ENCODE results near the gene CLEC12A. TPM values are rescaled to one million over a fixed set of nuclear protein-coding genes. Genes with fewer than 3 reads are reported as not detected.

The CLEC12A gene
- 10 to 100 TPM; 13.6 to 18.9 (median 14.8) TPM for total RNA-seq
- total RNA-seq (2013): 18.5 TPM

GRCh38 chr12:9971181-9971580 lies at the start of gene CLEC12A:
CLEC12A (plus strand) TSS chr12:9971409; CDS start chr12:9971597, 188 bp downstream.
- Mint-ChIP-seq H3K27me3 (ENCODE audit: low read depth in 2 of 2) (no peaks in the 10 kb centered on the region), H3K4me1 (peaks cover 0 to 6% of the 10 kb centered on the region in 2 donors), H3K4me3 (no peak within 1 kb of the TSS), H3K9me3 (no peaks in the 10 kb centered on the region), H3K27ac (no peak within 1 kb of the TSS), H3K36me3 (peaks cover 8% of the 10 kb centered on the region)
- no peak within 1 kb of the TSS for H3K27ac ChIP-seq (ENCODE audit: low read length)
- H3K9me3 ChIP-seq (ENCODE audit: control insufficient read depth, insufficient read depth, low read length): no peaks in the 10 kb centered on the region
- 50% methylated on average over 1 of the region's 1 CpG for WGBS (ENCODE audit: insufficient coverage)
- no peaks in the 10 kb centered on the region for H3K4me1 ChIP-seq (ENCODE audit: control insufficient read depth, insufficient read depth, low read length)
- H3K36me3 ChIP-seq (ENCODE audit: control insufficient read depth, insufficient read depth, low read length): no peaks in the 10 kb centered on the region
- no peak within 1 kb of the TSS for H3K4me3 ChIP-seq (ENCODE audit: low read length)
- ATAC-seq: no peak
- no peaks in the 10 kb centered on the region for H3K27me3 ChIP-seq (ENCODE audit: control insufficient read depth, insufficient read depth, low read length)
- no peak for DNase-seq
- intact Hi-C loops (cut with micrococcal nuclease): no loop called here
- TF ChIP-seq CTCF (IDR thresholded peaks at IDR 0.05): no peak

- TF ChIP-seq CTCF (IDR thresholded peaks at IDR 0.05): no peak
- peaks cover 5 to 7% of the 10 kb centered on the region in 2 donors for H3K4me1 Mint-ChIP-seq
- ATAC-seq (no peak), DNase-seq (no peak)
- no peak overlapping the region for H3K27ac ChIP-seq (ENCODE audit: low read length)
- H3K4me1 ChIP-seq (ENCODE audit: control insufficient read depth, insufficient read depth, low read length): peaks cover 2% of the 10 kb centered on the region
- H3K4me3 Mint-ChIP-seq: no peak overlapping the region
- intact Hi-C loops (cut with micrococcal nuclease): no loop called here
- no peaks in the 10 kb centered on the region for H3K27me3 ChIP-seq (ENCODE audit: control insufficient read depth, insufficient read depth, low read length)
- no peaks in the 10 kb centered on the region for H3K9me3 Mint-ChIP-seq
- no CpG with 5 or more reads among the region's 1 CpG for WGBS (ENCODE audit: insufficient coverage)
- no peaks in the 10 kb centered on the region for H3K36me3 ChIP-seq (ENCODE audit: control insufficient read depth, insufficient read depth, low read length)
- no peak overlapping the region for H3K27ac Mint-ChIP-seq
- no peak overlapping the region for H3K4me3 ChIP-seq (ENCODE audit: low read length)
- H3K9me3 ChIP-seq (ENCODE audit: control insufficient read depth, insufficient read depth, low read length): no peaks in the 10 kb centered on the region
- peaks cover 0 to 7% of the 10 kb centered on the region in 2 donors for H3K27me3 Mint-ChIP-seq (ENCODE audit: low read depth in 2 of 2)
- H3K36me3 Mint-ChIP-seq: no peaks in the 10 kb centered on the region
Measured at GRCh38 chr12:9922429-9922828, 48.8 kb upstream of the CLEC12A start.

GRCh38 chr12:9925705-9926393 lies 45.4 kb upstream of the CLEC12A start:
- Histone ChIP-seq H3K27me3 (ENCODE audit: control insufficient read depth, insufficient read depth, low read length) (no peaks in the 10 kb centered on the region), H3K27ac (ENCODE audit: low read length) (no peak overlapping the region), H3K36me3 (ENCODE audit: control insufficient read depth, insufficient read depth, low read length) (no peaks in the 10 kb centered on the region), H3K9me3 (ENCODE audit: control insufficient read depth, insufficient read depth, low read length) (no peaks in the 10 kb centered on the region), H3K4me3 (ENCODE audit: low read length) (no peak overlapping the region), H3K4me1 (ENCODE audit: control insufficient read depth, insufficient read depth, low read length) (peaks cover 2% of the 10 kb centered on the region)
- Mint-ChIP-seq H3K4me1 (peaks cover 5 to 7% of the 10 kb centered on the region in 2 donors), H3K27me3 (ENCODE audit: low read depth in 2 of 2) (peaks cover 6 to 11% of the 10 kb centered on the region in 2 donors), H3K4me3 (peak overlapping the region; percentile 83), H3K36me3 (no peaks in the 10 kb centered on the region), H3K27ac (peak overlapping the region; percentile 64 to 76), H3K9me3 (no peaks in the 10 kb centered on the region)
- ATAC-seq (peak; percentile 66 to 75 (median 72)), DNase-seq (peak in 1 of 2 donors; percentile 73)
- WGBS (ENCODE audit: insufficient coverage): 17% methylated on average over 5 of the region's 5 CpGs
- intact Hi-C loops (cut with micrococcal nuclease): loop anchor here (1.0 kb wide), 2 partner anchors 112 to 178 kb away; no protein-coding TSS in a partner anchor
- peak; percentile 55 for TF ChIP-seq CTCF (IDR thresholded peaks at IDR 0.05)

Measured in natural killer cell (primary cell).